ENCODE results near the gene GPC6.

- TF ChIP-seq CTCF (IDR thresholded peaks at IDR 0.05) (no peak), EZH2 (IDR thresholded peaks at IDR 0.05; ENCODE audit: borderline replicate concordance, insufficient read depth, low read depth, low read length, poor library complexity, severe bottlenecking) (no peak)
Measured at GRCh38 chr13:93409001-93409400, 182.4 kb downstream of the GPC6 start.

Measured in B cell (primary cell).